ENCODE measurements around the gene PRICKLE2.

GRCh38 chr3:64110071-64110470 lies 115.2 kb downstream of the PRICKLE2 start:
- no peak for TF ChIP-seq STAT1 (IDR thresholded peaks at IDR 0.05; ENCODE audit: unreplicated experiment)
- no peak for TF ChIP-seq EZH2 (IDR thresholded peaks at IDR 0.05; ENCODE audit: low read depth, unreplicated experiment)
- no peak for TF ChIP-seq CTCF (conservative IDR thresholded peaks at IDR 0.05; ENCODE audit: low read depth in 2 of 2)
- TF ChIP-seq EZH2phosphoT487 (IDR thresholded peaks at IDR 0.05; ENCODE audit: unreplicated experiment): no peak
- no peak for TF ChIP-seq POLR2AphosphoS5 (IDR thresholded peaks at IDR 0.05; ENCODE audit: low read depth)
- no peak for TF ChIP-seq ZNF114 (CRISPR knock-in tag; IDR thresholded peaks at IDR 0.05)

Data from GM23338 (cell line).